K562 (cell line): ENCODE results near the gene CNN3. TPM values are rescaled to one million over a fixed set of nuclear protein-coding genes. Genes with fewer than 3 reads are reported as not detected.
A peak's percentile ranks its signal among the peaks of the same experiment; 100 is the strongest.

Experiments
- ARID3B ChIP-seq: fragments of 250-450 bp; sonication (Bioruptor Pico); IDR thresholded peaks from 2 replicates; pipeline ENCODE4 v1.4.0; 2020; ENCODE audit warnings: borderline replicate concordance
- BHLHE40 ChIP-seq: IDR thresholded peaks from 2 replicates; pipeline ENCODE4 v1.6.1; 2011; ENCODE audit warnings: low read length, improper control_type of control experiment
- BRF1 ChIP-seq: IDR thresholded peaks from 3 replicates; pipeline ENCODE4 v1.6.1; 2011; ENCODE audit warnings: borderline replicate concordance, mild to moderate bottlenecking; ENCODE audit not compliant: insufficient read length; ENCODE audit errors: extremely low read depth
- CBFB ChIP-seq: sonication (generic); formaldehyde crosslinking; IDR thresholded peaks from 2 replicates; pipeline ENCODE4 v1.4.0; 2020; ENCODE audit warnings: mild to moderate bottlenecking, missing genetic modification reagents
- CHD4 ChIP-seq: fragments of 200-600 bp; sonication (generic); IDR thresholded peaks from 3 replicates; pipeline ENCODE4 v1.6.1; 2012; ENCODE audit warnings: low read depth, mild to moderate bottlenecking, mixed read lengths, low read length, inconsistent platforms; ENCODE audit not compliant: insufficient read depth, insufficient replicate concordance, poor library complexity, severe bottlenecking
- HES1 ChIP-seq: fragments of 450-650 bp; IDR thresholded peaks from 2 replicates; pipeline ENCODE4 v1.6.1; 2016; ENCODE audit warnings: low read depth, mild to moderate bottlenecking, moderate library complexity
- KDM4B ChIP-seq, 2 experiments: fragments of 450-650 bp in 1 of 2; sonication (generic) in 1 of 2; IDR thresholded peaks; 2 replicates each; pipeline ENCODE4 v1.6.1; 2016 to 2017; ENCODE audit warnings: borderline replicate concordance in 2 of 2, antibody characterized with exemption in 1 of 2, low read depth in 1 of 2, mild to moderate bottlenecking in 1 of 2
- MXI1 ChIP-seq: IDR thresholded peaks from 2 replicates; pipeline ENCODE4 v1.6.1; 2011; ENCODE audit warnings: low read depth, mild to moderate bottlenecking, improper control_type of control experiment, low read length
- PHTF2 ChIP-seq: fragments of 250-450 bp; sonication (Bioruptor Pico); IDR thresholded peaks from 2 replicates; pipeline ENCODE4 v1.5.0; 2021; ENCODE audit warnings: mild to moderate bottlenecking
- POLR2A ChIP-seq: fragments of 450-650 bp; conservative IDR thresholded peaks from 2 replicates; pipeline ENCODE4 v1.6.1; 2016
- STAG1 ChIP-seq: sonication (generic); formaldehyde crosslinking; IDR thresholded peaks from 2 replicates; pipeline ENCODE4 v1.5.0; 2020; ENCODE audit warnings: missing genetic modification reagents, borderline replicate concordance
- TAF9B ChIP-seq: fragments of 450-650 bp; IDR thresholded peaks from 2 replicates; pipeline ENCODE4 v1.6.1; 2018; ENCODE audit warnings: mild to moderate bottlenecking; ENCODE audit not compliant: partially characterized antibody
- TFAP4 ChIP-seq: sonication (generic); formaldehyde crosslinking; IDR thresholded peaks from 2 replicates; pipeline ENCODE4 v1.8.0; 2022; ENCODE audit warnings: missing genetic modification reagents, mild to moderate bottlenecking, moderate library complexity, borderline replicate concordance
- TFE3 ChIP-seq: fragments of 450-650 bp; formaldehyde crosslinking; IDR thresholded peaks from 2 replicates; pipeline ENCODE4 v1.4.0; 2020; ENCODE audit warnings: mild to moderate bottlenecking, mixed read lengths
- ZBTB8A ChIP-seq: fragments of 450-650 bp; IDR thresholded peaks from 2 replicates; pipeline ENCODE4 v1.6.1; 2018; ENCODE audit warnings: mild to moderate bottlenecking, moderate library complexity; ENCODE audit not compliant: partially characterized antibody
- ZNF263 ChIP-seq: sonication (generic); formaldehyde crosslinking; IDR thresholded peaks from 2 replicates; pipeline ENCODE4 v1.8.0; 2022; ENCODE audit warnings: mild to moderate bottlenecking, missing genetic modification reagents, borderline replicate concordance
- polyA plus RNA-seq, 8 experiments: library from polyadenylated mRNA; depleted of rRNA in 4 of 8; stranded (reverse) in 5 of 8; unstranded in 3 of 8; fragments of >200 nt; fragmentation: Nextera tagmentation in 2 of 8; fragmentation: Illumina TruSeq in 1 of 8; extraction: Ambion mirVana in 2 of 8; extraction: Trizol in 1 of 8; gene quantifications; 2 replicates each; pipeline versions ENCODE4 v1.2.1 to v1.2.3, GENCODE V29; 2011 to 2014; ENCODE audit warnings: inconsistent platforms in 1 of 8, missing spikeins in 1 of 8
- total RNA-seq, 7 experiments: library from RNA; depleted of rRNA in 6 of 7; stranded (reverse); fragments of >200 nt in 6 of 7; fragmentation: Illumina TruSeq in 2 of 7; extraction: Trizol in 2 of 7; gene quantifications; 2 replicates each; pipeline versions ENCODE4 v1.2.1 to v1.2.3, GENCODE V29; 2011 to 2021; ENCODE audit warnings: low replicate concordance in 1 of 7
- TF ChIP-seq, protein P1 (sequence below), 2 experiments: IDR thresholded peaks in 1 of 2; conservative IDR thresholded peaks in 1 of 2; 2 replicates each; pipeline ENCODE4 v1.6.1; 2016; ENCODE audit warnings: low read depth in 2 of 2, mild to moderate bottlenecking in 1 of 2, missing compliant biosample characterization in 1 of 2, missing genetic modification characterization in 1 of 2, moderate library complexity in 1 of 2

CNN3 gene
- total and polyA plus RNA-seq, 9 of the 15 experiments (the other 6 are each of a cell fraction or from before 2014, with no cell fraction given): 0.06 to 0.62 (median 0.18) TPM; not detected in 4

DNA sequence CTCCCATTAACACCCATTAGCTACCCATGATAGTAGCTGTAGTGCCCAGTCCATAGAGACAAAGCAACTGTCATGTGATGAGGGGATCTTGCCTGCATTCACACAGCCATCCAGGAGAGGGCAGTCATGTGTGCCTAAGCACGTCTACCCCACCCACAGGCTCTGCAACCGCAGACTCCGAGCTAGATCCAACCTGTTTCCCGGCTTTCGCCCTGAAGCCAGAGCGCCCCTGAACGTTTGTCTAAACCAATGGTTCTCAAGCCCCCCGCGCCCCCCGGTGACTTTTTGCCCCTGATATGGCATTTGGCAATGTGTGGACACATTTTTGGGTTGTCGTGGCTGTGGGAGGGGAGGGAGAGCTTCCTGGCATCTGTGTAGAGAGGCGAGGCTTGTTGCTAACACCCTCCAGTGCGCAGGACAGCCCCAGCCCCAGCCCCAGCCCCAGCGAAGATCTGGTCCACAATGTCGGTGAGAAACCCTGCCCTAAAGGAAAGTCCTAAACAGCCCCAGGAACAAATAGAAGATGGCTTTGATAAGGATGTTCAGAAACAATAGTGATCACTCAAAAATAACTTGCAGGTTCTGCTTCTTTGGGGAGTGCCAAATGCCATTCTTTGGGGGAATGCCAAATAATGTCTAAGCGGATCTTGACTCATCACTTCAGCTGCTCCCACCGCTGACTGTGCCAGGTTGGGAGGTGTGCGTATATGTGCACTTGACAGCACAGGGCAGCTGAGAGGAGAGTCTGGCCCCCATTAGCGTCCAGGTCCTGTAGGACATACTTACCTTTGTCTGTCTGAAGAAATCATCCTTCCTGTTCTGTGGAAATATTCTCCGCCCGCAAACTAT is 72.2 kb downstream of the CNN3 start (continued):
- peak; percentile 79; the same call in 1 of the 2 replicates for TF ChIP-seq STAG1 (CRISPR knock-in tag)
- no peak for TF ChIP-seq BRF1
- TF ChIP-seq POLR2A: no peak
- TF ChIP-seq, protein P1, sequence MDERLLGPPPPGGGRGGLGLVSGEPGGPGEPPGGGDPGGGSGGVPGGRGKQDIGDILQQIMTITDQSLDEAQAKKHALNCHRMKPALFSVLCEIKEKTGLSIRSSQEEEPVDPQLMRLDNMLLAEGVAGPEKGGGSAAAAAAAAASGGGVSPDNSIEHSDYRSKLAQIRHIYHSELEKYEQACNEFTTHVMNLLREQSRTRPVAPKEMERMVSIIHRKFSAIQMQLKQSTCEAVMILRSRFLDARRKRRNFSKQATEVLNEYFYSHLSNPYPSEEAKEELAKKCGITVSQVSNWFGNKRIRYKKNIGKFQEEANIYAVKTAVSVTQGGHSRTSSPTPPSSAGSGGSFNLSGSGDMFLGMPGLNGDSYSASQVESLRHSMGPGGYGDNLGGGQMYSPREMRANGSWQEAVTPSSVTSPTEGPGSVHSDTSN (CRISPR knock-in tag; IDR thresholded peaks at IDR 0.05; ENCODE audit: low read depth): no peak
- TF ChIP-seq, protein P1 (tag; conservative IDR thresholded peaks at IDR 0.05; ENCODE audit: low read depth): no peak
- no peak for TF ChIP-seq TAF9B
- TF ChIP-seq ZBTB8A: no peak
- no peak for TF ChIP-seq KDM4B (IDR thresholded peaks at IDR 0.05; ENCODE audit: borderline replicate concordance in 2 of 2, low read depth in 1 of 2)
- peak; percentile 63 for TF ChIP-seq BHLHE40
- TF ChIP-seq TFAP4 (CRISPR knock-in tag): 0 out of 2 replicates have a peak, but pooled peaks have one; percentile 15
- TF ChIP-seq HES1: no peak
- no peak for TF ChIP-seq PHTF2 (CRISPR knock-in tag)
- no peak for TF ChIP-seq CHD4
- peak; percentile 66; the same call in 1 of the 2 replicates for TF ChIP-seq CBFB (CRISPR knock-in tag)
- no peak for TF ChIP-seq ZNF263
- no peak for TF ChIP-seq ARID3B (CRISPR knock-in tag)
- TF ChIP-seq MXI1: no peak
- TF ChIP-seq TFE3 (CRISPR knock-in tag): peak; percentile 82
